Activated CD8-positive, alpha-beta T cell treated with anti-CD3 and anti-CD28 coated beads for 36 hours (primary cell): Measurements from ENCODE around the gene EXOSC7. TPM values are rescaled to one million over a fixed set of nuclear protein-coding genes. Genes with fewer than 3 reads are reported as not detected.

ENCODE experiments used
- ATAC-seq: fragments of 200-7000 bp; cut with Tn5 transposase; one replicate; pipeline ENCODE4 v1.10.0; 2021; ENCODE audit warnings: mild to moderate bottlenecking, moderate library complexity
- CTCF ChIA-PET: fragments of 350-600 bp; sonication (Branson Sonifier 250); formaldehyde crosslinking; loops from one replicate; lab custom pipeline; 2021; ENCODE audit warnings: antibody characterized with exemption; lab: Charles Lee
- POLR2A ChIA-PET: fragments of 350-600 bp; sonication (Branson Sonifier 250); formaldehyde crosslinking; loops from one replicate; lab custom pipeline; 2021; ENCODE audit warnings: antibody characterized with exemption; lab: Charles Lee
- DNase-seq: peaks from one replicate; pipeline ENCODE4 v3.0.0-alpha.2; 2020
- H3K27ac Mint-ChIP-seq: one replicate; pipeline ENCODE4 v1.8.0; 2021; ENCODE audit warnings: mild to moderate bottlenecking, mixed read lengths
- H3K27me3 Mint-ChIP-seq: one replicate; pipeline ENCODE4 v1.8.0; 2021; ENCODE audit warnings: mixed read lengths
- H3K36me3 Mint-ChIP-seq: one replicate; pipeline ENCODE4 v1.8.0; 2021; ENCODE audit warnings: low read depth, mixed read lengths
- H3K4me1 Mint-ChIP-seq: one replicate; pipeline ENCODE4 v1.8.0; 2021; ENCODE audit warnings: low read depth, mixed read lengths
- H3K4me3 Mint-ChIP-seq: one replicate; pipeline ENCODE4 v1.8.0; 2021; ENCODE audit warnings: mild to moderate bottlenecking, moderate library complexity, mixed read lengths
- H3K9me3 Mint-ChIP-seq: one replicate; pipeline ENCODE4 v1.8.0; 2021; ENCODE audit warnings: mixed read lengths
- CTCF ChIP-seq: fragments of 200-600 bp; IDR thresholded peaks from one replicate; pipeline ENCODE4 v1.8.0; 2022; ENCODE audit warnings: antibody characterized with exemption, mild to moderate bottlenecking
- intact Hi-C: fragments of 100-400 bp; cut with micrococcal nuclease; formaldehyde crosslinking; loops from one replicate; pipeline ENCODE4 v1.10.0; 2022
- total RNA-seq, 2 experiments: library from RNA; stranded (reverse); gene quantifications; one replicate each; pipeline ENCODE4 v1.2.3, GENCODE V29; 2021

The EXOSC7 gene
- total RNA-seq, 2 experiments from 2014 or later: 79.8 to 80.7 TPM

- POLR2A ChIA-PET: no interaction called here
- ATAC-seq: no peak
- intact Hi-C loops: no loop called here
- no peaks in the 10 kb centered on the region for H3K9me3 Mint-ChIP-seq
- TF ChIP-seq CTCF: no peak
- no peak for DNase-seq
- peaks cover 3% of the 10 kb centered on the region for H3K36me3 Mint-ChIP-seq
- peaks cover 59% of the 10 kb centered on the region for H3K4me1 Mint-ChIP-seq
- CTCF ChIA-PET: no interaction called here
- H3K27me3 Mint-ChIP-seq: no peaks in the 10 kb centered on the region
- H3K27ac Mint-ChIP-seq: no peak overlapping the region
- no peak overlapping the region for H3K4me3 Mint-ChIP-seq
Observed at GRCh38 chr3:44965165-44965564, 10.9 kb upstream of the EXOSC7 start.

- Mint-ChIP-seq H3K4me1 (peaks cover 68% of the 10 kb centered on the region), H3K27ac (no peak overlapping the region), H3K27me3 (no peaks in the 10 kb centered on the region), H3K36me3 (peaks cover 3% of the 10 kb centered on the region), H3K4me3 (no peak overlapping the region), H3K9me3 (no peaks in the 10 kb centered on the region)
- ChIA-PET POLR2A (interaction anchor here (1.8 kb wide), 1 partner anchor 11 kb away, joined by 5 read pairs; no protein-coding TSS in a partner anchor), CTCF (no interaction called here)
- DNase-seq (no peak), ATAC-seq (peak; percentile 57)
- intact Hi-C loops: no loop called here
- no peak for TF ChIP-seq CTCF
Observed at GRCh38 chr3:44966795-44967278, 9.2 kb upstream of the EXOSC7 start.

- peaks cover 3% of the 10 kb centered on the region for H3K36me3 Mint-ChIP-seq
- no peak for ATAC-seq
- DNase-seq: no peak
- no peaks in the 10 kb centered on the region for H3K27me3 Mint-ChIP-seq
- H3K4me3 Mint-ChIP-seq: no peak overlapping the region
- H3K4me1 Mint-ChIP-seq: peaks cover 68% of the 10 kb centered on the region
- ChIA-PET POLR2A (interaction anchor here (0.6 to 0.7 kb wide), 2 partner anchors 14 to 417 kb away, joined by 3 read pairs; no protein-coding TSS in a partner anchor), CTCF (interaction anchor here (1.0 kb wide), 1 partner anchor 16 kb away, joined by 3 read pairs; no protein-coding TSS in a partner anchor)
- intact Hi-C loops: no loop called here
- H3K27ac Mint-ChIP-seq: no peak overlapping the region
- no peaks in the 10 kb centered on the region for H3K9me3 Mint-ChIP-seq
- TF ChIP-seq CTCF: no peak
Observed at GRCh38 chr3:44968447-44968858, 7.6 kb upstream of the EXOSC7 start.

GRCh38 chr3:44969154-44969827 lies 6.8 kb upstream of the EXOSC7 start:
- DNase-seq (no peak), ATAC-seq (peak; percentile 46)
- H3K27ac Mint-ChIP-seq: peak overlapping the region; percentile 37
- POLR2A ChIA-PET: interaction anchor here (0.6 to 0.7 kb wide), 2 partner anchors 13 to 416 kb away, joined by 3 read pairs; no protein-coding TSS in a partner anchor
- H3K9me3 Mint-ChIP-seq: no peaks in the 10 kb centered on the region
- no peak for TF ChIP-seq CTCF
- intact Hi-C loops: no loop called here
- H3K27me3 Mint-ChIP-seq: no peaks in the 10 kb centered on the region
- H3K4me3 Mint-ChIP-seq: no peak overlapping the region
- CTCF ChIA-PET: interaction anchor here (1.0 kb wide), 1 partner anchor 15 kb away, joined by 3 read pairs; no protein-coding TSS in a partner anchor
- H3K36me3 Mint-ChIP-seq: peaks cover 3% of the 10 kb centered on the region
- H3K4me1 Mint-ChIP-seq: peaks cover 69% of the 10 kb centered on the region

GRCh38 chr3:44969828-44970179 lies 6.2 kb upstream of the EXOSC7 start:
- Mint-ChIP-seq H3K27me3 (no peaks in the 10 kb centered on the region), H3K9me3 (no peaks in the 10 kb centered on the region), H3K27ac (peak overlapping the region; percentile 37), H3K4me3 (no peak overlapping the region), H3K4me1 (peaks cover 73% of the 10 kb centered on the region), H3K36me3 (peaks cover 3% of the 10 kb centered on the region)
- ChIA-PET POLR2A (no interaction called here), CTCF (no interaction called here)
- TF ChIP-seq CTCF: no peak
- ATAC-seq (no peak), DNase-seq (peak; percentile 22)
- intact Hi-C loops: no loop called here
